Right lobe of liver (tissue), 4 donors: Measurements from ENCODE around the gene RELN.

ENCODE experiments used
- POLR2A ChIP-seq: fragments of 450-650 bp; IDR thresholded peaks from one replicate; pipeline ENCODE4 v1.6.1; 2017; ENCODE audit warnings: antibody characterized with exemption, mild to moderate bottlenecking
- TF ChIP-seq, protein P1 (sequence below), 4 donors: fragments of 200-600 bp in 3 of 4; fragments of 450-650 bp in 1 of 4; IDR thresholded peaks; one replicate each; pipeline versions ENCODE4 v1.5.1 to v1.8.0; 2016 to 2022; ENCODE audit warnings: antibody characterized with exemption in 4 of 4, mild to moderate bottlenecking in 2 of 4
- donor health status: DM: no; HTN: no; CAD: no.
- donor health status: DM: no; HTN: no; CAD: no.
- donor health status: DM: no; HTN: yes; CAD: no.

DNA sequence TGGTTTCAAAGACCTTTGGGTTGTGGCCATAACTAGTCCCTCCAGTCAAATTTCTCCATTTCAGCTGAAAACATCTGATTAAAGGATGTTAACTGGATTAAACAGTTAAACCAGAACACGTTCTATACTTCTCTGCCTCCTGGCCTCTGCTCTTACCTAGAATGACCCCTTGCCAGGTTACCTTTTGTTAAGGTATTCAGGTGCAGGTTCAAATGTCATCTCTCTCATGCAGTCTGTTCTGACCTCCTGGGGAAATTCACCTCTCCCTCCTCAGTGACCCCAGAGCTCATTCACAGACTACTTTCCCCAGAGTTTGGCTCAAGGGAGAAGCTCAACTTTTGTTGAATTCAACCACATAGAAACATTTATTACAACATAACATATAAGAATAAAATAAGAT, 67.8 kb downstream of the RELN start:
- TF ChIP-seq, protein P1, sequence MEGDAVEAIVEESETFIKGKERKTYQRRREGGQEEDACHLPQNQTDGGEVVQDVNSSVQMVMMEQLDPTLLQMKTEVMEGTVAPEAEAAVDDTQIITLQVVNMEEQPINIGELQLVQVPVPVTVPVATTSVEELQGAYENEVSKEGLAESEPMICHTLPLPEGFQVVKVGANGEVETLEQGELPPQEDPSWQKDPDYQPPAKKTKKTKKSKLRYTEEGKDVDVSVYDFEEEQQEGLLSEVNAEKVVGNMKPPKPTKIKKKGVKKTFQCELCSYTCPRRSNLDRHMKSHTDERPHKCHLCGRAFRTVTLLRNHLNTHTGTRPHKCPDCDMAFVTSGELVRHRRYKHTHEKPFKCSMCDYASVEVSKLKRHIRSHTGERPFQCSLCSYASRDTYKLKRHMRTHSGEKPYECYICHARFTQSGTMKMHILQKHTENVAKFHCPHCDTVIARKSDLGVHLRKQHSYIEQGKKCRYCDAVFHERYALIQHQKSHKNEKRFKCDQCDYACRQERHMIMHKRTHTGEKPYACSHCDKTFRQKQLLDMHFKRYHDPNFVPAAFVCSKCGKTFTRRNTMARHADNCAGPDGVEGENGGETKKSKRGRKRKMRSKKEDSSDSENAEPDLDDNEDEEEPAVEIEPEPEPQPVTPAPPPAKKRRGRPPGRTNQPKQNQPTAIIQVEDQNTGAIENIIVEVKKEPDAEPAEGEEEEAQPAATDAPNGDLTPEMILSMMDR (IDR thresholded peaks at IDR 0.05): no peak
- TF ChIP-seq POLR2A: no peak
